Stimulated activated CD8-positive, alpha-beta memory T cell treated with anti-CD3 and anti-CD28 coated beads, Interleukin-15, amount 100 ng/mL, for 48 hours (primary cell): Measurements from ENCODE around the gene CRAMP1.

Source experiments
- DNase-seq, 2 donors: peaks; one replicate each; pipeline ENCODE4 v3.0.0-alpha.2; 2020; ENCODE audit warnings: low read depth in 2 of 2

The CRAMP1 gene

DNA sequence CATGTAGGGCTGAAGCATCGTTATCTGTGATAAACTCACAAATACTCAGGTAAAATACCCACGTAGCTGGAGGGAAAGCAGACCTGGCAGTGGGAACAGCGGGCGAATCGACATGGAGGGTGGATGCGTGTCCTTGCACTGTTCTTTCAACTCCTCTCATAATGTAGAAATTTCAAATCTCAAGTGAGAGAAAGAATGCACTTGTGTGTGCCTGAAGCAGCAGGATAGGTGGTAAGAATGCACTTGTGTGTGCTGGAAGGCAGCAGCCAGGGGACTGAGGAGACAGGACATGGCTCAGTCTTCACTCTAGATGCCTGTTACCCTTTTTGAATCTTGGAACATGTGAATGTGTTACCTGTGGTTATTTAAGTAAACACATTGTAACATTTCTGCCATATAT, 10.7 kb upstream of the CRAMP1 start:
- DNase-seq, result no peak

DNA sequence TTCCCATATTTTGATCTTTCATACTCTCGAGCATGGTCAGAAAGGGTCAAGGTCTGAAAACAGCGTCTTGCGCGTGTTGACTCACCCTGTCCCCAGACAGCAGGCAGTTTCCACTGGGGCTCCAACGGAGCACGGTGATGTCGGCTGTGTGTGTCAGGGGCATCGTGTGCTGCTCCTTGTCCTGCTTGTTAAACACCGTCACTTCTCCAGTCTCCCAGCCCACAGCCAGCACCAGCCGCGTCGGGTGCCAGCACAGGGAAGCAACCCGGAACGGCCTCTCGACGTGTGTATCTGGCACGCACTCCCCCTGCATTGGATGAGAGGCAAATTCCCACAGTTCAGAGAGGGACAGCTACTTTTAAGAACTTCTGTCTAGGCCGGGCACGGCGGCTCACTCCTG, 9.9 kb upstream of the CRAMP1 start:
- DNase-seq, result no peak

DNA sequence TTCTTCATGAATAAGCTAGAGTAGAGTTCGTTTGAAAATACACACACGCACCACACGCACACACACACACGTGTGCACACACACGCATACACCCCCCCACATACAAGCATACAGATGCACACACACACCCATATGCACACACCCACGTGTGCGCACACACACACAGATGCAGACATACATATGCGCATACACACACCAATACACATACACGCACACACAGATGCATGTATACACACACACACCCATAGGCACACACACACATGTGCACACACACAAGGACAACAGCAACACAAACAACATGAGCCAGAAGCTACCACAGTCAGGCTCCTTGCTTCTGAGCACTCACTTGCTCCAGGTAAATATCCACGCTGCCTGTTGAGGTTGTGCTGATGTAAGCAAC, 5.4 kb upstream of the CRAMP1 start:
- no peak for DNase-seq

DNA sequence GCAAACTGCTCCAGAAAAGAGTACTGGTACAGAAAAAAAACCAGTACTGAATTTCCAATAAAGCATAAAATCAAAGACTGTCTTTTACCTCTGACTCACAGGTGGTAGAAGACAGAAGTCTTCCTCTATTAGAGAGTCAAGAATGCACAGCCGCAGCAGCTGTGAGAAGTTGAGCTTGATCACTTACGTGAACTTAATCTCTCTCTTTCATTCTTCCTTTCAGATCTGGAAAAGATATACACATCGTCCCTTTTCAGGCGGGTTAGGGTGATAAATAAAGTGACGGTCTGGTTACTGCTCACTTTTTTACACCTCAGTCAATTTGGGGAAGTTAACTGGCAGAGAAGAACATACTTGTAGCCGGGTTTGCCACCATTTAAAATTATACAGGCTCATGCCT, 4.2 kb upstream of the CRAMP1 start:
- DNase-seq, result no peak

DNA sequence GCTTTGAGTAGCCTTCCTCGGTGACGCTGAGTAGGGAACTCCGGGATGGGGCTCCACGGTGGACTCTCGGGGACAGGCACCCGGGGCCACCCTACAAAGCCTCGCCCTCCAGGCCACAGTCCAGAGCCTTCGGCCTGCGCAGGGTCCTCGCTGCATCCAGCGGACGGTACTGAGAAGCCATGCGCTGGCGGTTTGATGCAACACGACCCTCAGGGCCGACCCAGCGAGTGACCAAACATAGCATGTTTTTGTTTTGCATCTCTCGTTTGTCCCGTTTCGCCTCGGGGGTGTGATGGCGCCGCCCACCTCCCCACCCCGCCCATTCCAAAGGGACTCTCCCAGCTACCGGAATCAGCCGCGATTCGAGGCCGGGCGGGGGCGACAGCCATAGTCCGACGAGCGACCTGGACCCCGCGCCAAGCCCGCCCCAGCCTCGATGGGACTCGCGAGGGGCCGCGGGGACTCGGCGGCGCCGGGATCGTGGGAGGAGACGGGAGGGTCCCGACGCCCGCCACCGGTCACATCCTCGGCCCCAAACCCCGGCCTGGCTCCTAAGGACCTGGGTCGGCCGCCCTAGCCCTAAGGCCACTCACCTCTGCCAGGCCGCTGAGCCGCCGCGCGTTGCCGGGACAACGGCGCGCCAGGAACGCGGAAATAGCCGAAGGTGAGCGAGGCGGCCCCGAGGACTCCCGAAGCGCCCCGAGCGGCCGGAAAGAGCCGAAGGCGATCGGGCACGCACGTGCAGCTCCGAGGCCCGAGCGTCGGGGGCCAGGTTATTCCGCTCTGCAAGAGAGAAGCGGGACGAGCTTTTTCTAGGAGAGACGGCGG, 1.9 kb upstream of the CRAMP1 start:
- DNase-seq, result peak; percentile 81 to 85

DNA sequence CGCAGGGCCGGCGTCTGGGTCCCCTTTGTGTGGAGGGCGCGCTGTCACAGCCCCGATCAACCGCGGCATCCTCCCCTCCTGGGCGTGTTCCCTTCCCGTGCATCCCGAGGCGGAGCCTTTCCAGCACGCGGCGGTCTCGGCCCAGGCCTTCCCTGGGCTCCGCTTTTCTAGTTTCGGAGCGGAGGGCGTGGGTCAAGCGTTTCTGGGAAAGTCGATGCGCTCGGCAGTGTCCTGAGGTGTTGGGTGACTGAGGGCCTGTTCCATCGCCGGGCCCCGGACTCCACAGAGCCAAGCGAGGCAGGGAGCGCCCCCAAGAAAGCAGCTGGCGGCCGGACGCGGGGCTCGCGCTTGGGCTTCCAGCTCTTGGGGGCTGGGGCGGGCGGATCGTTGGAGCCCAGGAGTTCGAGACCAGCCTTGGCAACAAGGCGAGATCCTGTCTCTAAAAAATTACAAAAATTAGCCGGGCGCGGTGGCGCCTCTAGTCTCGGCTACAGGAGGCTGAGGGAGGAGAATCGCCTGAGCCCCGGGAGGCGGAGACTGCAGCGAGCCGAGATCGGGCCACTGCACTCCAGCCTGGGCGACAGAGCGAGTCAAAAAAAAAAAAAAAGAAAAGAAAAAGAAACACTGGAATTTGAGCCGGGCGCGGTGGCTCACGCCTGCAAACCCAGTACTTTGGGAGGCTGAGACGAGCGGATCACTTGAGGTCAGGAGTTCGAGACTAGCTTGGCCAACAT, 1.1 kb upstream of the CRAMP1 start:
- DNase-seq, result no peak

DNA sequence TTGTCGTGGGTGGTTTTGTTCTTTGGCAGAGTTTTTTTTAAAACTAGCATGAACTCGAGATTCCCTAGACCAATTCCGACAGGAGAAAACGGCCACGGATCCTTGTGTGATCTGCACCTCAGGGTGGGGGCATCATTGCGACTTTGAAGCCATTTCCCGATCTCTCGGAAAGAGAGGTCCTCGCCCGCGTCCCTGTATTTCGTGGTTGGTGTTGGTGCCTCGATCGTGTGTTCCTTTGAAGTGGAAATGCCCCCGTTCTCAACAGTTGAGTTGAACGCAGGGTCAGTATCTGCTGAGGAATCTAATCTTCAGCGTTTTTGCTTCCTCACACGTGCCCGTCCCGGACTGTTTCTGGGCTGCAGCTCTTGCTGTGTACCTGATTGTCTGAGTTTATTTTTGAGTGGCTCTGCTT, 1.1 kb downstream of the CRAMP1 start:
- no peak for DNase-seq

DNA sequence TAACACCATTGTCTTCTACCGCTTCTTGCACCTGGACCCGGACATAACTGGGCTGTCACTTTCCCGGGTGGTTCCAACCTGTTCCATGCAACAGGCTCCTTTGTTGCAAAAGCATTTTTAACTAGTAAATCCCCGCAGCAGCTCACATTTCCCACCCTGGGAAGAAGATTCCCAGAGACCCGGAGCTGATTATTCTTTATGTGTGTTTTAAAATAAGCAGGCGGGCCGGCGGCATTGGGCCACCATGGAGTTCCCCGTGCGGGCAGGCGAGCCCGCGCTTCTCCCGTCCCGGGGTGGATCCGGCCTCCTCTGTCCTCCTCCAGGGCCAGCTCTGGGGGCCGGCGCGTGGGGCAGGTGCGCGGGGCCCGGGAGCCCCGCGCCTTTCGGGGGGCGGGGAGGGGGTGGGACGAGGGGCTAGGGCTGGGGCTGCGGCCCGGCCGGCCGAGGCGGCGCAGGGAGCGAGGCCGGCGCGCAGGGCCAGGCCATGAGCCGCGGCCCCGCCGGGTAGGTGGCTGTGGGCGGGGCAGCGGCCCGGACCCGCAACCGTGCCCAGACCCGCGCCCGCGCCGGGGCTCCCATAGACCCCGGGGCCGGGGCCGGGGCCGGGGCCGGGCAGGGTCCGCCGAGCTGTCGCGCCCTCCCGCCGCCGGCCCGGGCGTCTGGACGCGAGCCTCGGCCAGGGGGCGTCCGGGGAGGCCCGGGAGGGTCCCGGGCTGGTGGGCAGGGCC, 1.7 kb downstream of the CRAMP1 start:
- DNase-seq, result no peak

DNA sequence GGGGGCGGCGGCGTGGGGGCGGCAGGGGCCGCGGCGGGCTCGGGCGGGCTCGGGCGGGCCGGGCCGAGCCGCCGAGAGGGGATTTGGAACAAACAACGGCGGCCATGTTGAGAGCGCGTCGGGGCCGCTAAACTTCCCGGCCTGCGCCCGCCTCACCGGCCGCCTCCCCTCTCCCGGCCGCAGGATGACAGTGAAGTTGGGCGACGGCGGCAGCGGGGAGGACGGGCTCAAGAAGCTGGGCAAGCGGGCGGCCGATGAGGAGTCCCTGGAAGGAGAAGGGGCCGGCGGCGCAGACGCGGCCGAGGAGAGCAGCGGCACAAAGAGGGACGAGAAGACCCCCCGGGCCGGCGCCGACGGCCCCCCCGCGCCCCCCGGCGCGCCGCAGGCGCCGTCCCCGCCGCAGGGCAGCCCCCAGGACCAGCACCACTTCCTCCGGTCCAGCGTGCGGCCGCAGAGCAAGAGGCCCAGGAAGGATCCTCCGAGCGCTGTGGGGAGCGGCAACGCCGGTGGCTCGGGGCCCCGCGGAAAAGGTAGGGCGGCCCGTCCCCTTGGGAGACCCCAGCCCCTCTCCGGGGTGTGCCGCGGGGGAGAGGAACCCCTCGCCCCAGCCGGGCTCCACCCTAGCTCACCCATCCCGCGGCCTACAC, 2.4 kb downstream of the CRAMP1 start:
- no peak for DNase-seq

DNA sequence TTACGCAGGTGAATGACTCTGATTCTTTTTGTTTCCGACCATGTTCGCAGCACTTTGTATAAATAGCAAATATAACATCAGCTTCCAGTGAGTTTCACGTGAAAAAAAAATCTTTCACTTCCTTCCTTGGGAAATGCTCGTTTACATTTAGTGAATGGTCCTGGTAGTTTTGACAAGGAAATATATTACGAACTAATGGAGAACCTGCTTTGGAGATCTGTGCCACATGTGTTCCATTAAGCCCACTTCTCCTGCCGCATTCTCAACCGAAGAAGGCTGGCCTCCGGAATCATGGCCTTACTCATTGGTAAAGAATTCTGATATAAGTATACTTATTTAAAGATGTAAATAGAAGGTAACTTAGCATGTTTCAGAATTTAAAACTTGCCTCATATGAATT, 3.6 kb downstream of the CRAMP1 start:
- DNase-seq, result no peak

DNA sequence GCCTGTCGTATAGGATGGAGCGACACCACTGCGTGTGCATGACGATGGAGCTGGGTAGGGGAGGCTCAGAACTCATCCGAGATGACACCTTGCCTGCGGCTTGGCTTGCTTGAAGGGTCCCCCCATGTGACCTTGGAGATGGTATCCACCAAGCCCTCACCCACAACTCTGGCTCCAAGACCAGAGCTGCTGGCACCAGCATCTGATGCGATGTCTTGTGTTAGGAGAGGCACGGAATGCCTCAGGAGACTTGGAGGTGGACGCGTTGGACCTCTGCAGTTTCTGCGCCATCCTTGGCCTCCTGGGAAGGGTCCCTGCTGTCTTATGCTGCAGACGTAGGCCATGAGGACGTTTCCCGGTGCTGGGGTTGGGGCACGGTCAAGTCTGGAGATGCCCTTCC, 7.8 kb downstream of the CRAMP1 start:
- DNase-seq, result no peak

DNA sequence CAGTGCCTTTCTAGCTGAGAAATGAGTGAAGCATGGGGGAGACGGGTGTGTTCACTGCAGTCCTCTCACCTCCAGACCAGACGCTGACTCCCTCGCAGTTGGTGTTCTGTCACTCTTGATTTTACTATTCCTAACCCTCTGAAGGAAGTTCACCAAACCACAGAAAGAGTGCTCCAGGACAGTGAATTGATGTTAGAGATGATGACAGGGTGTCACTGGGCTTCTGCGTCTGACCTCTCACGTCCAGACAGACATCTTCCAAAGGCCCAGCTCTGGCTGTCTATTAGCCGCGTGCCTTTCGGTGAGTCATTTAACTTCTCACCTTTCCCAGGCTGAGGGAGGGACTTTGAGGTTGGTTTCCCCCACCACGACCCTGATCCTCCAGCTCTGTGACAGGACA, 8.2 kb downstream of the CRAMP1 start:
- no peak for DNase-seq

DNA sequence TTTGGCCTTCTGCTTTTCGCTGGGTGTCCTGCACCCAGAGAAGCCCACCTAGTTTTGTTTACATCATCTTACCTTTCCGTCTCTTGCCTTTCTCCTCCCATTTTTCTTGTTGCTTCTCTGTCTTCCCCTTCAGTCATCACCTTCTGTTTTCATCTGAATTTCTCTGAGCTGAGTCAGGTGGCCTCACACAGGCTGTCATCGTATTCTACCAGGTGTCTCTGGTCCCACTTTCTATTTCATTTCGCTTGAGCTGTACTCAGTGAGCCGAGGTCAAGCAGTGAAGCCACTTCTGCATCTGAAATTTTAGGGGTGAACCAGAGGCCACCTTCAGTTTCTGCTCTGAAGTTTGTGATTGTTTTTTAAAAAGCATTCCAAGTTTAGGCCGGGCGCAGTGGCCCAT, 9.7 kb downstream of the CRAMP1 start:
- DNase-seq, result no peak

DNA sequence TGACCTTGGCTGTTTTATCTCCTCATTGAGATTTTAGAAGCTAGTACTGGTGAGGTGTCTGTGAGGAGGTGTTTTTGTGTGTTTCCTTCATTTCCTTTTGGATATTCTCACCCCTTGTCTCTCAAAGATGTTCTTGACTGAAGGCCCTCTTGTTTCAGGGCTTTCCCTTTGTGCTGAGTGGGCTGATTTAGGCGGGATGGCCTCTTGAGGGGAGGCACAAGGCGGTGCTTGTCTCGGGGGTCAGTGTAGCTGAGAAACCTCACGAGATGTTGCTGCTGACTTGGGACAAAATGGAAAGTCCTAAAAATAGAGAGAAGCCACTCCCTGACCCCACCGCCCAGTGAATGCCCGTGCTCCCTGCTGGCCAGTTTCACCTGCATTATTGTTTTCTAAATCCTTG, 14.2 kb downstream of the CRAMP1 start:
- DNase-seq, result no peak

DNA sequence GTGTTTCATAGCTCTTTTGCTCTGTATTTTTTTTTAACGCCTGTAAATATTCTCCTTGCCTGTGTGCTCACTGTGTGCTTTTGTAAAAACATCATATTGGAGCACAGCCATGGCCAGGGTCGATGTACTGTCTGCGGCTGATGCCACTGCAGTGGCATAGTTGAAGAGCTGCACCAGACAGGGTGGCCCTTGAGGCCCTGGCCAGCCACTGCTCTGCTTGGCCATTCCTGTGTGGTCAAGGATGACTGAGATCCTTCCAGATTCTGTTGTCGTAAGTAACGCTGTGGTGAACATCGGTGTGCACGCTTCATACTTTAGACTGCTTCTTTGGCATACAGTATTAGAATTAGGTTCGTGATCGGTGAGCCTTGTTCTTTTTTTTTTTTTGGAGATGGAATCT, 14.6 kb downstream of the CRAMP1 start:
- DNase-seq, result no peak

DNA sequence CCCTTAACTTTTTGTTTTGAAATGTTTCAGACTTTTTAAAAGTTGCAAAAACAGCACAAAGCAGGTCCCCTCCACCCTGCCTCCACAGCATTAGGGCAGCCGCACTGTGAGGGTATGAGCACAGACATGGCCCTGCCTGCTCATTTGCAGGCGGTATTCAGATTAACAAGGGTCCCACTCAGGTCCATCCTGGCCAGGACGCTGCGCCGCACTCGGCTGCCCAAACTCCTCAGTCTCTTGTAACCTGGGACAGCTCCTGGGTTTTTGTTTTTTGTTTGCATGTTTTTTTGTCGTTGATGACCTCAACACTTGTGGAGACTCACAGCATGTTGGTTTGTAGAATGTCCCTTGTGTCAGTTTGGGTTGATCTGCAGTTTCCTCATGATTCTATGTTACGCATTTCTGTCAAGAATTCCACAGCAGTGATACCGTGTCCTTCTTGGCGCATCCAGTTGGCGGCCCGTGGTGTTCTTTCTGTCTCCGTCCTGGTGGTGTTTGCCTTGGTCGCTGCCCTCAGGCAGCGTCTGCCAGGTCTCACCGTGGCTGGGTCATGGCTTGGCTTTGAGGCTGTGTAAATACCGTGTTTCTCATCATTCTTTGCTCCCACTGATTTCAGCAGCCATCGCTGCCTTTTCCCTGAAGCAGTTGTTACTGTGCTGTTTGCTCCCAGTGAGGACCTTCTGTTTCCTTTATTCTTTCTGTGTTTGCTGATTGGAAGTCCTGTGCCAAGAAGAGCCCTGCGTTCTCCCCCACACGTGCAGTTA, 18.5 kb downstream of the CRAMP1 start:
- no peak for DNase-seq

DNA sequence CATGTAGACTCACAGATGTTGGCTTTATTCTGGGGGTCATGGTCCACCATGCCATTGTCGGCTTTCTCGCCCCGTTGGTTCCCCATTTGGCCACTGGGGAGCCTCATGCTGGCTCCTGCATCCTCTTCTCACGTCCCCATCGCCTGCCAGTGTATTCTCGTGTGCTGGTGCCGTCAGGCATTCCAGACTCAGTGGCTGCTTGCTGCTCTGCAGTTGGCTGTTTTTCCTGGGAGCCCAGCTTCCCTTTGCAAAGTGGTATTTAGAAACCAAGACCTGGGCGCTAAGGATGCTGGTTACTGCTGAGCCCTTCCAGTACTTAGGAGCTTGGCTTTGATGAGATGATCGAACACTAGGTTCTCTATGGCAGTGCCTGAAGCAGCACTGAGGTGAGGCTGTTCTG, 19.1 kb downstream of the CRAMP1 start:
- DNase-seq, result no peak

DNA sequence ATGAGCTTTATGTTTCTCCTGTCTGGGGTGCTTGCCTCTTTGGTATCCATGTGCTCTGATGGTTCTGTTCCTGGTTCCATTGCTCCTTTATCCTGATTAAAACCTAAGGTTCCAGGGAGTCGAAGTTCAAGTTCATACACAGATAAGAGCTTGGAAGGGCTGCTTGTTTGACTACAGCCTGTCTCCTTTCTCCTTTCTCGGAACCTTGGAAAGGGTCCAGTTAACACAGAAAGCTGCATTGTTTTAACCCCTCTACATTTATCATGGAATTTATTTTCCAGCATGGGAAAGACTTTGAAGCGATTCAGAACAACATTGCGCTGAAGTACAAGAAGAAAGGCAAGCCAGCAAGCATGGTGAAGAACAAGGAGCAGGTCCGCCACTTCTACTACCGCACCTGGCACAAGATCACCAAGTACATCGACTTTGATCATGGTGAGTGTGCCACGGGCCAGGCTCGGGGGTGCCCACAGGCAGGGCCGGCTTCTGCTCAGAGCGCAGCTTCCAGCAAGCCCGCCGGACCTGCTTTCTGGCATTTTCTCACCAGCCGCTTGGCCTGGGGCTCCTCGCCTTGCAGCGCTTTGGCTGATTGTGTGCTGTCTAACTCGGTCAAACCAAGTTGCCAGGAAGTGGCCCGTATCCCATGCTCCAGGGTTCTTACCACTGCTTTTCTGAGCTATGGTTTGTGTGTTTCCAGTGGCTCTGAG, 19.9 kb downstream of the CRAMP1 start:
- no peak for DNase-seq

DNA sequence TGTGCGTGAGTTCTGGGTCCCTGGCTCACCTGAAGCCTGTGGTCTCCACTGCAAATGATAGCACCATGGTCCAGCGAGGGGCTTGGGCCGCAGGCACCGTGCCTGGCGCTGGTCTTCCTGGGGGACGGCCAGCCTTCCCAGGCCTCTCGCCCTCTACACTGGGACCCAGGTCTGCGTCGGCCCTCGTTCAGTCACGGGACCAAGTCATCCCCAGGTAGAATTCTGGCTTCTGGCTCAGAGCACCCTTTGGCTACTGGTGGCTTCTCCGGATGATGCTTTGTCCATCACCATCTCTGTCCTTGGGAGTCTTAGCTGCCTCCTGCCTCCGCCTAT, 20.4 kb downstream of the CRAMP1 start:
- no peak for DNase-seq

DNA sequence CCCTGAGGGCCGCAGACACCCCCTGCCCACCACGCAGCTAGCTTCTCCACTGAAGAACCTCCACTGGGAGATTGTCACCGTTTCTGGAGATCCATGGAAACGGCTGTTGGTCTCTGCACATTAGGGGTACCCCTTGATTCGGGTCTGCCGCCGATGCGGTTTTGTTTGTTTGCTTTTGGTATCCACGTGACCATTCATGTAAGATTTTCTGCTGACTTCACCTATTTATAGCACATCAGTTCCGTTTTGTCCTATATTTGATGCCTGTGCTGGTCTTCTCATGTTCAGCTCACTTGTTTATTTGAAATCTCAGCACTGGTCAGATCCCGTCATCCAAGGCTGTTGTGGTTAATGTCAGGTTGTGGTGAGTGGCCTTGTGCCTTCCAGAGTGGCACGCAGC, 21.1 kb downstream of the CRAMP1 start:
- no peak for DNase-seq

DNA sequence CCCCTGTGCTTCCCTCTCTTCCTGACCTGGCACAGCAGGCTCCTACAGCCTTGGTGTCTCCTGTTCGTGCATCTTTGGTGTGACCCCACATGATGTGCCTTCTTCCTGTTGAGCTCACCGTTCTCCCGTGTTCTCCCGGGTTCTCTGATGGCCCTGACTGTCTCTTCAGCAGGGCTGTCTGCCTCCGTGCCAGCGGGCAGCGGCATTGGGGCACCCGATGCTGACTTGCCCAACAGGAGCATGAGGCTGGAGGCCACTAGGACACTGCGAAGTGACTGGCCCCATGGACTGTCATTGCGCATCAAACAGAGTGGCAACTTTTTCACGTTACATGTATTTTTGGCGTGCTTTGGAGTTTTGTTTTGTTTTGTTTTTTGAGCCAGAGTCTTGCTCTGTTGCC, 22.4 kb downstream of the CRAMP1 start:
- DNase-seq, result no peak
